ENCODE measurements around the gene SLC1A7.

DNA sequence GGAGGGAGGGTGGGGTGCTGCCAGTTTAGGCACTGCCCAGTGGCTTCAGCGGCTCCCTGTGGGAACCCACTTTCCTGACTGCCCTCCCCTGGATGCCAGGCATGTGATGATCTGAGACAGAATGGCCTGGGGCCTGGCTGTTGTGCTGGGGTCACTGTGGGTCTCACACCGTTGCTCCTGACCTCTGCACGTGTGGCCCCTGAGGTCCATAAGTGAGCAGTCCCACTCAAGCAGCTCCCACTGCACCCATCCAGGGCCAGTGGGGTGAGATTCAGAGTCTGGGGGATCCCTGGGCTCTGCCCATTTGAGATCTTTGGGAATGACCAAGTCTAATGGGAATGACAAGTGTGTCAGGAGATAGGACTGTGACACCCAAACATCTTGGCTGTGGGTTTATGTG, 62.4 kb downstream of the SLC1A7 start:
- TF ChIP-seq, protein P1, sequence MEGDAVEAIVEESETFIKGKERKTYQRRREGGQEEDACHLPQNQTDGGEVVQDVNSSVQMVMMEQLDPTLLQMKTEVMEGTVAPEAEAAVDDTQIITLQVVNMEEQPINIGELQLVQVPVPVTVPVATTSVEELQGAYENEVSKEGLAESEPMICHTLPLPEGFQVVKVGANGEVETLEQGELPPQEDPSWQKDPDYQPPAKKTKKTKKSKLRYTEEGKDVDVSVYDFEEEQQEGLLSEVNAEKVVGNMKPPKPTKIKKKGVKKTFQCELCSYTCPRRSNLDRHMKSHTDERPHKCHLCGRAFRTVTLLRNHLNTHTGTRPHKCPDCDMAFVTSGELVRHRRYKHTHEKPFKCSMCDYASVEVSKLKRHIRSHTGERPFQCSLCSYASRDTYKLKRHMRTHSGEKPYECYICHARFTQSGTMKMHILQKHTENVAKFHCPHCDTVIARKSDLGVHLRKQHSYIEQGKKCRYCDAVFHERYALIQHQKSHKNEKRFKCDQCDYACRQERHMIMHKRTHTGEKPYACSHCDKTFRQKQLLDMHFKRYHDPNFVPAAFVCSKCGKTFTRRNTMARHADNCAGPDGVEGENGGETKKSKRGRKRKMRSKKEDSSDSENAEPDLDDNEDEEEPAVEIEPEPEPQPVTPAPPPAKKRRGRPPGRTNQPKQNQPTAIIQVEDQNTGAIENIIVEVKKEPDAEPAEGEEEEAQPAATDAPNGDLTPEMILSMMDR (IDR thresholded peaks at IDR 0.05) = no peak
- TF ChIP-seq POLR2A (IDR thresholded peaks at IDR 0.05) = no peak

Data from testis (tissue), 2 donors.